Ishikawa (cell line): ENCODE results near the gene ATG9A.

Experiments
- CEBPB ChIP-seq: IDR thresholded peaks from 2 replicates; pipeline ENCODE4 v1.6.1; 2012
- CREB1 ChIP-seq: IDR thresholded peaks from 2 replicates; pipeline ENCODE4 v1.6.1; 2012; ENCODE audit warnings: low read depth
- EGR1 ChIP-seq: IDR thresholded peaks from 2 replicates; pipeline ENCODE4 v1.6.1; 2012
- EP300 ChIP-seq: IDR thresholded peaks from 2 replicates; pipeline ENCODE4 v1.6.1; 2012; ENCODE audit warnings: borderline replicate concordance
- FOXM1 ChIP-seq: IDR thresholded peaks from 2 replicates; pipeline ENCODE4 v1.6.1; 2012; ENCODE audit warnings: low read depth, borderline replicate concordance
- NFIC ChIP-seq: IDR thresholded peaks from 2 replicates; pipeline ENCODE4 v1.6.1; 2012
- RAD21 ChIP-seq: IDR thresholded peaks from 2 replicates; pipeline ENCODE4 v1.6.1; 2012; ENCODE audit warnings: low read depth
- TAF1 ChIP-seq: IDR thresholded peaks from 2 replicates; pipeline ENCODE4 v1.6.1; 2012; ENCODE audit warnings: low read depth, mild to moderate bottlenecking
- TCF12 ChIP-seq: IDR thresholded peaks from 2 replicates; pipeline ENCODE4 v1.6.1; 2012; ENCODE audit warnings: low read depth
- TEAD4 ChIP-seq: IDR thresholded peaks from 2 replicates; pipeline ENCODE4 v1.6.1; 2012
- USF1 ChIP-seq: IDR thresholded peaks from 2 replicates; pipeline ENCODE4 v1.6.1; 2012
- YY1 ChIP-seq: IDR thresholded peaks from 2 replicates; pipeline ENCODE4 v1.6.1; 2012; ENCODE audit warnings: low read depth
- ZBTB7A ChIP-seq: IDR thresholded peaks from 2 replicates; pipeline ENCODE4 v1.6.1; 2012; ENCODE audit warnings: low read depth
- TF ChIP-seq, protein P1 (sequence below): IDR thresholded peaks from 2 replicates; pipeline ENCODE4 v1.6.1; 2012; ENCODE audit warnings: low read depth, mild to moderate bottlenecking
- TF ChIP-seq, protein P2 (sequence below): IDR thresholded peaks from 2 replicates; pipeline ENCODE4 v1.6.1; 2012

ATG9A gene

DNA sequence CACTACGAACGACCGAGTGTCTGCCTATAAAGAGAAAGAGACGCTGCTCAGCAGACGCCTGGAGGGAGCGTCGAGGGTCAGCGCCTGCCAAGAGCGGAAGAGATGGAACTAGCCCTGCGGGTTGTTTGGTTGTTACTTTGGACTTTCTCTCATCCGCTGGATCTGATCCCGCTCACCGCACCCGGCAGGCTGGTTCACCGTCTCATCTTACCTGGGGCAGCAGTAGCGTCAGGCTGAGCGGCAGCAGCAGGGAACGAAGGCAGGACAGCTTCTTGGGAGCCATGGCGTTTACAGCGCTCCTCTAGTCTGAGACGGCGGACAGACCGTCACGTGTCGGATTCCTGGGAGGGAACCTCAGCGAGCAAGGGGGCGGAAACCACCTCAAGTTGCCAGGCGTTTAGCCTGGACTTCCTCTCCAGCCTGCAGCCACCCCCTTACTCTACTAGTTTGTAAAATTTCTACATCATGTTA lies 13.9 kb upstream of the ATG9A start:
- TF ChIP-seq CREB1 = no peak
- no peak for TF ChIP-seq USF1
- no peak for TF ChIP-seq CEBPB
- TF ChIP-seq YY1 = no peak
- TF ChIP-seq, protein P1, sequence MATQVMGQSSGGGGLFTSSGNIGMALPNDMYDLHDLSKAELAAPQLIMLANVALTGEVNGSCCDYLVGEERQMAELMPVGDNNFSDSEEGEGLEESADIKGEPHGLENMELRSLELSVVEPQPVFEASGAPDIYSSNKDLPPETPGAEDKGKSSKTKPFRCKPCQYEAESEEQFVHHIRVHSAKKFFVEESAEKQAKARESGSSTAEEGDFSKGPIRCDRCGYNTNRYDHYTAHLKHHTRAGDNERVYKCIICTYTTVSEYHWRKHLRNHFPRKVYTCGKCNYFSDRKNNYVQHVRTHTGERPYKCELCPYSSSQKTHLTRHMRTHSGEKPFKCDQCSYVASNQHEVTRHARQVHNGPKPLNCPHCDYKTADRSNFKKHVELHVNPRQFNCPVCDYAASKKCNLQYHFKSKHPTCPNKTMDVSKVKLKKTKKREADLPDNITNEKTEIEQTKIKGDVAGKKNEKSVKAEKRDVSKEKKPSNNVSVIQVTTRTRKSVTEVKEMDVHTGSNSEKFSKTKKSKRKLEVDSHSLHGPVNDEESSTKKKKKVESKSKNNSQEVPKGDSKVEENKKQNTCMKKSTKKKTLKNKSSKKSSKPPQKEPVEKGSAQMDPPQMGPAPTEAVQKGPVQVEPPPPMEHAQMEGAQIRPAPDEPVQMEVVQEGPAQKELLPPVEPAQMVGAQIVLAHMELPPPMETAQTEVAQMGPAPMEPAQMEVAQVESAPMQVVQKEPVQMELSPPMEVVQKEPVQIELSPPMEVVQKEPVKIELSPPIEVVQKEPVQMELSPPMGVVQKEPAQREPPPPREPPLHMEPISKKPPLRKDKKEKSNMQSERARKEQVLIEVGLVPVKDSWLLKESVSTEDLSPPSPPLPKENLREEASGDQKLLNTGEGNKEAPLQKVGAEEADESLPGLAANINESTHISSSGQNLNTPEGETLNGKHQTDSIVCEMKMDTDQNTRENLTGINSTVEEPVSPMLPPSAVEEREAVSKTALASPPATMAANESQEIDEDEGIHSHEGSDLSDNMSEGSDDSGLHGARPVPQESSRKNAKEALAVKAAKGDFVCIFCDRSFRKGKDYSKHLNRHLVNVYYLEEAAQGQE = no peak
- TF ChIP-seq EGR1 = no peak
- TF ChIP-seq ZBTB7A = no peak
- no peak for TF ChIP-seq TEAD4
- TF ChIP-seq EP300 = no peak
- no peak for TF ChIP-seq RAD21
- TF ChIP-seq FOXM1 = no peak
- no peak for TF ChIP-seq TAF1
- TF ChIP-seq TCF12 = no peak
- no peak for TF ChIP-seq NFIC
- TF ChIP-seq, protein P2, sequence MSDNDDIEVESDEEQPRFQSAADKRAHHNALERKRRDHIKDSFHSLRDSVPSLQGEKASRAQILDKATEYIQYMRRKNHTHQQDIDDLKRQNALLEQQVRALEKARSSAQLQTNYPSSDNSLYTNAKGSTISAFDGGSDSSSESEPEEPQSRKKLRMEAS = no peak

DNA sequence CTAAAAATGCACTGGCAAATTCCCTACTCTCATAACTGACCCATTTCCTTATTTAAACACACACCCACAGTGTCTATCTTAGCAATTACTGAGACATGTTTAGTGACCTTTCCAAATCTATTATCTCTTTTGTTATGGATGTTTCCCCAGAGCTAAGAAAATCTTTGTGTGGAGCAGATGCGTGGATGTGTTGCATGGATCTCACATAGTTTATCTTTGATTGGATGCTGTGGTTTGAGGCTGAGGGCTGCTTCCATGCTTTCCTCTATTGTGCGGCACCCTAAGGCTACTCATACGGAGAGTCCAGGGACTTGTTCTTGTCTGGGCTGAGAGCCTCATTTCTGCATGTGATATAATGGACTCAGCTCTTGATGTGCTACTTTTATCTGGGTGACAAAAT lies 4.9 kb upstream of the ATG9A start:
- no peak for TF ChIP-seq CEBPB
- TF ChIP-seq FOXM1 = no peak
- TF ChIP-seq EGR1 = no peak
- no peak for TF ChIP-seq CREB1
- no peak for TF ChIP-seq TEAD4
- TF ChIP-seq RAD21 = no peak
- TF ChIP-seq NFIC = no peak
- TF ChIP-seq TCF12 = no peak
- no peak for TF ChIP-seq YY1
- TF ChIP-seq ZBTB7A = no peak

DNA sequence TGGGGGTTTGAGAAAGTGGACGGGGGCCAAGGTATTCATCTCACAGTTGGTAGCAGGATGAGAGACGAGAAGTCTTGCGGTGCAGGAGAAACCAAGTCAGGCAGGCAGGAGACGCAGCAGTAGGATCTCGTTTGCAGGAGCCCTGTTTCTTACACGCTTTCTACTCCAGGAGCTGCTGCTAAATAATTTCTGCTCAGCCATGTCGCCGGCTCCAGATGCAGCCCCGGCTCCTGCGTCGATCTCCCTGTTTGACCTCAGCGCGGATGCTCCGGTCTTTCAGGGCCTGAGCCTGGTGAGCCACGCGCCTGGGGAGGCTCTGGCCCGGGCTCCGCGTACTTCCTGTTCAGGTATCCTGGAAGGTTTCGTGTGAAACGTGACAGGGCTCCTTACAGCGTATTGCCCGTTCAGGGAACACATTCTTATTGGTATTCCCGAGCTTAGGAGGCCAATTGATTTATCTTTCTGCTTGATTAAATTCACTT lies 664 bp upstream of the ATG9A start:
- no peak for TF ChIP-seq FOXM1
- no peak for TF ChIP-seq YY1
- no peak for TF ChIP-seq CREB1
- TF ChIP-seq USF1 = no peak
- TF ChIP-seq EGR1 = no peak
- TF ChIP-seq TEAD4 = no peak
- TF ChIP-seq, protein P2 = no peak; the same call in 1 of the 2 replicates
- no peak for TF ChIP-seq TAF1
- no peak for TF ChIP-seq EP300
- TF ChIP-seq, protein P1 = no peak
- TF ChIP-seq RAD21 = no peak
- TF ChIP-seq ZBTB7A = no peak
- no peak for TF ChIP-seq NFIC
- no peak for TF ChIP-seq TCF12
- no peak for TF ChIP-seq CEBPB

DNA sequence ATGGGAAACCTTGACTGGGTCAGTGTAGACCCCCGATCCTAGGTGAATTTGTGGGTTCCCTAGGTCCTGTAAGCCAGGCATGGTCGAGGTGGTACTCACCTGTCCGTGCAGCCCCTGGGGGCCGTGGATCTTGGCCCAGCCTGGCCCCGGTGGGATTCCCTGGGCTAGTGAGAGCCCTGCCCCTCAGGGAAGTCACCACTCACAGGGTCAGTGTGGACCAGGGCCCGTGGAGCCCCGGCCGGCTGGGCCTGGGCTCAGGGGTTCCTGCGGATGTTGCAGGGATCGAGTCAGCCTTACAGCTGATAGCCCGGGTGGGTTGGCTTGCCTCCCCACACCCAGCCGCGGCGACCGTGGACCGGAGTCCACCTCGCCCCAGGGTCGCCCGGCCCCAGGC lies 528 bp downstream of the ATG9A start:
- TF ChIP-seq YY1 (no peak), EGR1 (no peak), CEBPB (no peak)

- TF ChIP-seq RAD21 = no peak
- TF ChIP-seq FOXM1 = no peak
- no peak for TF ChIP-seq TCF12
- TF ChIP-seq USF1 = no peak
- TF ChIP-seq NFIC = no peak
- no peak for TF ChIP-seq EP300
- TF ChIP-seq, protein P2 = no peak
- no peak for TF ChIP-seq TAF1
- TF ChIP-seq YY1 = no peak
- TF ChIP-seq TEAD4 = no peak
- TF ChIP-seq CEBPB = no peak
- TF ChIP-seq, protein P1 = no peak
These were observed 1.2 kb downstream of the ATG9A start for GRCh38 chr2:219228041-219228910.
